Measurements from ENCODE around the gene SEC14L2.

The SEC14L2 gene

GRCh38 chr22:30424534-30425326, 27.9 kb downstream of the SEC14L2 start:
- H3K36me3 ChIP-seq (ENCODE audit: control insufficient read depth in 2 of 2, insufficient read depth in 1 of 2, low read length in 2 of 2) = peaks cover 0 to 36% of the 10 kb centered on the region in 2 experiments; a peak in 1 of 3 replicates
- ChIA-PET CTCF (interaction anchor here (0.6 to 7.6 kb wide), 14 partner anchors 11 to 318 kb away, joined by 3 to 71 read pairs (median 6); no protein-coding TSS in a partner anchor), POLR2A (interaction anchor here (0.6 to 6.0 kb wide), 24 partner anchors 8 to 871 kb away, joined by 3 to 86 read pairs (median 4); partner anchors contain the start of genes CCDC157, INPP5J, PES1 and SEC14L2)
- no peak for TF ChIP-seq ZNF211 (tag by site-specific recombination; IDR thresholded peaks at IDR 0.05; ENCODE audit: low read depth)
- 0 out of 2 replicates have a peak, but pooled peaks have one; percentile 44 for TF ChIP-seq ZNF768 (tag by site-specific recombination; IDR thresholded peaks at IDR 0.05)
- peak overlapping the region; percentile 39 for H3K4me3 ChIP-seq (ENCODE audit: low read depth, low read length)
- 0 out of 2 replicates have a peak overlapping the region, but pooled peaks have one; percentile 10 for H3K27ac ChIP-seq (ENCODE audit: extremely low read depth, low read depth, low read length)
- H3K9me3 ChIP-seq (ENCODE audit: control insufficient read depth, insufficient read depth, low read depth, low read length) = no peaks in the 10 kb centered on the region
- peaks cover 28% of the 10 kb centered on the region for H3K4me1 ChIP-seq (ENCODE audit: control insufficient read depth, insufficient read depth, low read length)

- Histone ChIP-seq H3K9me3 (ENCODE audit: control insufficient read depth, insufficient read depth, low read depth, low read length) (no peaks in the 10 kb centered on the region), H3K36me3 (ENCODE audit: control insufficient read depth in 2 of 2, insufficient read depth in 1 of 2, low read length in 2 of 2) (peaks cover 0 to 31% of the 10 kb centered on the region in 2 experiments; a peak in 1 of 3 replicates), H3K27ac (ENCODE audit: extremely low read depth, low read depth, low read length) (no peak overlapping the region; the same call in 1 of the 2 replicates), H3K4me3 (ENCODE audit: low read depth, low read length) (peak overlapping the region; percentile 74), H3K4me1 (ENCODE audit: control insufficient read depth, insufficient read depth, low read length) (peaks cover 27% of the 10 kb centered on the region)
- POLR2A ChIA-PET = interaction anchor here (0.6 to 6.0 kb wide), 8 partner anchors 9 to 658 kb away, joined by 3 to 86 read pairs (median 10); partner anchors contain the start of genes CCDC157, SEC14L2, SF3A1 and UQCR10
- no peak for TF ChIP-seq ZNF354C (tag by site-specific recombination; IDR thresholded peaks at IDR 0.05; ENCODE audit: borderline replicate concordance, low read depth)
- TF ChIP-seq, protein P1, sequence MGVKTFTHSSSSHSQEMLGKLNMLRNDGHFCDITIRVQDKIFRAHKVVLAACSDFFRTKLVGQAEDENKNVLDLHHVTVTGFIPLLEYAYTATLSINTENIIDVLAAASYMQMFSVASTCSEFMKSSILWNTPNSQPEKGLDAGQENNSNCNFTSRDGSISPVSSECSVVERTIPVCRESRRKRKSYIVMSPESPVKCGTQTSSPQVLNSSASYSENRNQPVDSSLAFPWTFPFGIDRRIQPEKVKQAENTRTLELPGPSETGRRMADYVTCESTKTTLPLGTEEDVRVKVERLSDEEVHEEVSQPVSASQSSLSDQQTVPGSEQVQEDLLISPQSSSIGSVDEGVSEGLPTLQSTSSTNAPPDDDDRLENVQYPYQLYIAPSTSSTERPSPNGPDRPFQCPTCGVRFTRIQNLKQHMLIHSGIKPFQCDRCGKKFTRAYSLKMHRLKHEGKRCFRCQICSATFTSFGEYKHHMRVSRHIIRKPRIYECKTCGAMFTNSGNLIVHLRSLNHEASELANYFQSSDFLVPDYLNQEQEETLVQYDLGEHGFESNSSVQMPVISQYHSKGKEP (tag by site-specific recombination; IDR thresholded peaks at IDR 0.05) = no peak
- 0 out of 2 replicates have a peak, but pooled peaks have one; percentile 19 for TF ChIP-seq IKZF3 (tag by site-specific recombination; IDR thresholded peaks at IDR 0.05)
- no peak for TF ChIP-seq ZNF514 (tag by site-specific recombination; IDR thresholded peaks at IDR 0.05)
- TF ChIP-seq ZNF341 (tag by site-specific recombination; IDR thresholded peaks at IDR 0.05; ENCODE audit: low read depth) = peak; percentile 56
- TF ChIP-seq MZF1 (tag by site-specific recombination; IDR thresholded peaks at IDR 0.05; ENCODE audit: borderline replicate concordance) = peak; percentile 59; the same call in 1 of the 2 replicates
- no peak for TF ChIP-seq ZNF423 (tag by site-specific recombination; IDR thresholded peaks at IDR 0.05)
- TF ChIP-seq ZSCAN16 (tag by site-specific recombination; IDR thresholded peaks at IDR 0.05) = no peak
- CTCF ChIA-PET = interaction anchor here (0.7 to 7.6 kb wide), 7 partner anchors 13 to 164 kb away, joined by 3 to 71 read pairs (median 8); no protein-coding TSS in a partner anchor
These were observed 28.5 kb downstream of the SEC14L2 start for GRCh38 chr22:30425327-30425615.

- Histone ChIP-seq H3K27ac (ENCODE audit: extremely low read depth, low read depth, low read length) (peak within 1 kb of the TSS; percentile 57; the same call in 1 of the 2 replicates), H3K36me3 (ENCODE audit: control insufficient read depth in 2 of 2, insufficient read depth in 1 of 2, low read length in 2 of 2) (peaks cover 0 to 26% of the 10 kb centered on the region in 2 experiments; a peak in 1 of 3 replicates), H3K4me3 (ENCODE audit: low read depth, low read length) (peak within 1 kb of the TSS; percentile 74), H3K4me1 (ENCODE audit: control insufficient read depth, insufficient read depth, low read length) (peaks cover 23% of the 10 kb centered on the region), H3K9me3 (ENCODE audit: control insufficient read depth, insufficient read depth, low read depth, low read length) (no peaks in the 10 kb centered on the region)
- CTCF ChIA-PET = interaction anchor here (0.6 to 7.6 kb wide), 16 partner anchors 12 to 949 kb away, joined by 3 to 71 read pairs (median 4); partner anchors contain the start of gene SLC35E4
- POLR2A ChIA-PET = interaction anchor here (0.5 to 6.0 kb wide), 9 partner anchors 9 to 771 kb away, joined by 3 to 86 read pairs (median 5); partner anchors contain the start of gene SEC14L2
- TF ChIP-seq ZNF623 (tag by site-specific recombination; IDR thresholded peaks at IDR 0.05) = no peak
- 0 out of 2 replicates have a peak, but pooled peaks have one; percentile 28 for TF ChIP-seq ZNF501 (tag by site-specific recombination; IDR thresholded peaks at IDR 0.05)
- no peak for TF ChIP-seq ZNF658 (tag by site-specific recombination; IDR thresholded peaks at IDR 0.05)
- TF ChIP-seq ZNF274 (IDR thresholded peaks at IDR 0.05; ENCODE audit: low read length) = no peak
- no peak for TF ChIP-seq ZNF274 (tag by site-specific recombination; IDR thresholded peaks at IDR 0.05; ENCODE audit: borderline replicate concordance)
- TF ChIP-seq ZNF23 (tag by site-specific recombination; IDR thresholded peaks at IDR 0.05; ENCODE audit: borderline replicate concordance) = no peak
- 0 out of 2 replicates have a peak, but pooled peaks have one; percentile 41 for TF ChIP-seq SP7 (tag by site-specific recombination; IDR thresholded peaks at IDR 0.05)
- TF ChIP-seq ZNF426 (tag by site-specific recombination; IDR thresholded peaks at IDR 0.05) = no peak
- peak; percentile 76 for TF ChIP-seq PRDM10 (tag by site-specific recombination; IDR thresholded peaks at IDR 0.05)
- TF ChIP-seq ZNF664 (tag by site-specific recombination; IDR thresholded peaks at IDR 0.05) = no peak
- TF ChIP-seq ZNF433 (tag by site-specific recombination; IDR thresholded peaks at IDR 0.05; ENCODE audit: low read depth) = 0 out of 2 replicates have a peak, but pooled peaks have one; percentile 9
These were observed 29.0 kb downstream of the SEC14L2 start, which contains the start of gene MTFP1 for GRCh38 chr22:30425616-30426387. Gene MTFP1, plus strand, starts transcription at chr22:30425768. Its CDS starts 112 bp downstream, at chr22:30425880.

Data from HEK293 (cell line).